Endothelial cell of coronary artery (primary cell): ENCODE results near the gene OR14K1. TPM values are rescaled to one million over a fixed set of nuclear protein-coding genes. Genes with fewer than 3 reads are reported as not detected.

ENCODE experiments used
- total RNA-seq: library from RNA; depleted of rRNA; stranded (reverse); fragments of >200 nt; gene quantifications from 2 replicates; pipeline ENCODE4 v1.2.3, GENCODE V29; 2014

OR14K1 gene, protein sequence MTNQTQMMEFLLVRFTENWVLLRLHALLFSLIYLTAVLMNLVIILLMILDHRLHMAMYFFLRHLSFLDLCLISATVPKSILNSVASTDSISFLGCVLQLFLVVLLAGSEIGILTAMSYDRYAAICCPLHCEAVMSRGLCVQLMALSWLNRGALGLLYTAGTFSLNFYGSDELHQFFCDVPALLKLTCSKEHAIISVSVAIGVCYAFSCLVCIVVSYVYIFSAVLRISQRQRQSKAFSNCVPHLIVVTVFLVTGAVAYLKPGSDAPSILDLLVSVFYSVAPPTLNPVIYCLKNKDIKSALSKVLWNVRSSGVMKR
- total RNA-seq, result not detected in 2 replicates

DNA sequence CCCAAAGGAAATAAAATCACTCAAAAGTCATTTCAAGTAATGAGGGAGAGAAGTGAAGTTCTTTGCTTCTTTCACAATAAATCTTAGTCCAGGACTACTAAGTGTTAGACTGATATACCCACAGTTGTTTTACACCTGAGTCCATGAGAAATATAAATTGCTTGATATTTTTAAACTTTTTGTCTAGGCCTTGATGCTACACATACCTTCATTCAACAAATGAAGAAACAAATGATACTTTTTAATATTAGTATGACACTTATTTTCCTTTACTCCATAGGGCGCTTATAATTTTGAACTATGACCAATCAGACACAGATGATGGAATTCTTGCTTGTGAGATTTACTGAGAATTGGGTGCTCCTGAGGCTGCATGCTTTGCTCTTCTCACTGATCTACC is at the start of gene OR14K1:
Gene OR14K1, plus strand, starts transcription at position 301 of the 400 bp plus-strand sequence. Its CDS starts 0 bp downstream, at position 301.

DNA sequence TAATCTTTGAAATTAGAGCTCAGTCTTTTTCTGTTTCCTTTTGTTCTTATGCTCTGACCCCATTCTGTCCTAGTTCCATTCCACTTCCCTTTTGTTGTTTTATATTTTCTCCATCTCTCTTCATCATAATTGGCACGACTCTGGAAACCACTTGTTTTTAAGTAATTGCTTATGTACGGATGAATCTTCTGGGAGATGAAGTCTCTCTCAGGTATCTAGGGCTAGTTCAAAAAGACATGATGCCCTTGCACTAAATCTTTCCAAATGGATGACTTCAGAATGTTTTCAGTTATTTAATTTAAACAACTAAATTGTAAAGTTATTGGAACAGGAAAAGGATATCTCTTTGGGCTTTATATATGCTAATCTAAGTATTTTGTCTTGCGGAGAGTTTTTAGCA is 21.9 kb upstream of the OR14K1 start, which contains the start of gene OR6F1:
Gene OR6F1, minus strand, starts transcription at position 101 of the 400 bp plus-strand sequence. CDS start 3,891 bp downstream, outside the sequence.

DNA sequence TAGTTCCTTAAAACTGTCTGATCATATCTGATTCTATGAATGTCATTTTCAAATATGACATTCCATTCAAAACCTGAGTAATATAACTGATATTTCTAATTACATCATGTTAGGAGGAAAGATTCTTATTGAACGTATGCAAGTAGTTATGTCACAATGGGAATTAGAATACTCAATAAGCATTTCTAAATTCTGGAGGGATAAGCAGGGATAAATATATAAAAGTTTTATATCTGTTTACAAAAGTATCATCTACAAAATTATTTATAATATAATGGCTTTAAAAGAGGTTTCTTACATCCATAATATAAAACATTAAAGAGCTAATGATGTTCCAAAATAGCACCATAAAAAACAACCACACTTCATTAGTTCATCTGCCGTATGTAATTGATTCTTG is 9.6 kb downstream of the OR14K1 start, which contains the start of gene OR14A2:
Gene OR14A2, minus strand, starts transcription at position 101 of the 400 bp plus-strand sequence.

DNA sequence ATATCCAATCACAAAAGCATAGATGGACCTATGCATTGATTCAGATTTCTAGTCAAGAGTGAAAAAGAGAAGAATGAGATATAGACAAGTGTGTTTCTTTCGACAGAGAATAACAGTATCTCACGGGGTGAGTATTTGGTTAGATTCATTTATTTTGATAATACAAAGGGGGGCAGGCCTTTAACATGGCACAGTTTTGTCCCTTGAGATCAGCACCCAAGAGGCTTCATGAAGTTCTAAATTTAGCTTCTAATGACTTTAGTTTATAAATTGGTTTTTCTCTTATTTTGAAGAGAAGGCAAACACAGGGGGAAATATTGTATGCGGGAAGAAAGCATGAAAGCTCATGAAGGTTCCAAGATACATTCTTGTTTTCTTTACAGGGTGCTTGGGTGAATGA is 22.0 kb downstream of the OR14K1 start, which contains the start of gene OR1C1:
Gene OR1C1, minus strand, starts transcription at position 101 of the 400 bp plus-strand sequence. CDS start 2,150 bp downstream, outside the sequence.

Other genes with a start within 250 kb of the OR14K1 start
- not detected in 2 replicates for gene OR2C3, start 202.2 kb upstream of the OR14K1 start, total RNA-seq
- not detected in 2 replicates for gene GCSAML, start 189.5 kb upstream of the OR14K1 start, total RNA-seq
- not detected in 2 replicates for gene OR2G2, start 150.3 kb upstream of the OR14K1 start, total RNA-seq
- not detected in 2 replicates for gene OR2G3, start 133.0 kb upstream of the OR14K1 start, total RNA-seq
- gene OR13G1, start 58.9 kb upstream of the OR14K1 start, total RNA-seq, result not detected in 2 replicates
- not detected in 2 replicates for gene OR6F1, start 22.0 kb upstream of the OR14K1 start, total RNA-seq
- gene OR14A2, start 9.5 kb downstream of the OR14K1 start, total RNA-seq, result not detected in 2 replicates
- not detected in 2 replicates for gene OR1C1, start 21.9 kb downstream of the OR14K1 start, total RNA-seq
- not detected in 2 replicates for gene OR14A16, start 85.5 kb downstream of the OR14K1 start, total RNA-seq
- not detected in 2 replicates for gene OR11L1, start 103.3 kb downstream of the OR14K1 start, total RNA-seq
- under 0.01 and 0.09 TPM in 2 replicates for gene TRIM58, start 118.6 kb downstream of the OR14K1 start, total RNA-seq
- gene OR2W3, start 157.0 kb downstream of the OR14K1 start, total RNA-seq, result not detected in 2 replicates
- gene OR2T8, start 181.6 kb downstream of the OR14K1 start, total RNA-seq, result not detected in 2 replicates
- gene OR2AJ1, start 186.3 kb downstream of the OR14K1 start, total RNA-seq, result not detected in 2 replicates
- gene OR2L8, start 210.2 kb downstream of the OR14K1 start, total RNA-seq, result not detected in 2 replicates
- not detected in 2 replicates for gene OR2AK2, start 226.6 kb downstream of the OR14K1 start, total RNA-seq